HG03066 (cell line): ENCODE measurements around the gene ZMIZ1.

Source experiments
- ATAC-seq: cut with Tn5 transposase; IDR thresholded peaks from one replicate; pipeline ENCODE4 v1.9.1; 2021; ENCODE audit warnings: low read depth; ENCODE audit not compliant: unreplicated experiment

Gene ZMIZ1

DNA sequence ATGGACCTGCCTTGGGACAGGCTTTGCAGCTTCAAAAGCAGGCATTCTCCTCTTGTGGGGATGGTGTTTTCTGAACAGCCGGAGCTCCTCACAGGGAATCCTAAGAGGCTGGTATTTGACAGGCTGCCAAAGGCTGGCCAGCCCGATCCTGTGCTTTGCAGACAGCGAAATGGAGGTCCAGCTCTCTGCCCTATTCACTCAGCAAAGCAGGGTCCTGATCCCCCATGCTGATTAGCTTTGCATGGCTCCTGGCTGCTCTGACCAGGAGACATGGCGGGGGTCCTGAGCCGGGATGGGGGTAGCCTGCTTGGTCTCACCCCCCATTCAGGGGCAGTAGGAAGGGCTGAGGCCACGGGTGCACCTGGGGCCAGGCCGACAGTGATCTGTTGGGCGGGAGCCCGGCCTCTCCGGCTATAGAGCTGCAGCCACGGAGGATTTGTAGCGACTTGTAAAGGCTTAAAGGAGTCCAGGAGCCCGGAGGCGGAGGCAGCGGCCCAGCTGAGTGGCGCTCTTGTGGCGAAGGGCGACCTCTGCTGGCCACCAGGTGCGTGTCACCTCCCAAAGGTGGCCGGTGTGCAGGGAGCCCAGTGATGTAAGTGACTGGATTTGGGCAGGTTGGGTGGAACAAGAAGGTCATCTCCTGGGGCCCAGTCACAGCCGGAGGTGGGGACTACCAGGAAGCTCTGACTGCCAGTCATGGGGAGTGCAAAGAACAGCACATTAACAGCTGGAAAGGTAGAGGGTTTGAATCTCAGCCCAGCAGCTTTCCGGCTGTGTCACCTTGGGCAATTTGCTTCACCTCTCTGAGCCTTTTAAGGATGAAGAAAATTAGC is 126.5 kb downstream of the ZMIZ1 start:
- ATAC-seq = peak; percentile 76

DNA sequence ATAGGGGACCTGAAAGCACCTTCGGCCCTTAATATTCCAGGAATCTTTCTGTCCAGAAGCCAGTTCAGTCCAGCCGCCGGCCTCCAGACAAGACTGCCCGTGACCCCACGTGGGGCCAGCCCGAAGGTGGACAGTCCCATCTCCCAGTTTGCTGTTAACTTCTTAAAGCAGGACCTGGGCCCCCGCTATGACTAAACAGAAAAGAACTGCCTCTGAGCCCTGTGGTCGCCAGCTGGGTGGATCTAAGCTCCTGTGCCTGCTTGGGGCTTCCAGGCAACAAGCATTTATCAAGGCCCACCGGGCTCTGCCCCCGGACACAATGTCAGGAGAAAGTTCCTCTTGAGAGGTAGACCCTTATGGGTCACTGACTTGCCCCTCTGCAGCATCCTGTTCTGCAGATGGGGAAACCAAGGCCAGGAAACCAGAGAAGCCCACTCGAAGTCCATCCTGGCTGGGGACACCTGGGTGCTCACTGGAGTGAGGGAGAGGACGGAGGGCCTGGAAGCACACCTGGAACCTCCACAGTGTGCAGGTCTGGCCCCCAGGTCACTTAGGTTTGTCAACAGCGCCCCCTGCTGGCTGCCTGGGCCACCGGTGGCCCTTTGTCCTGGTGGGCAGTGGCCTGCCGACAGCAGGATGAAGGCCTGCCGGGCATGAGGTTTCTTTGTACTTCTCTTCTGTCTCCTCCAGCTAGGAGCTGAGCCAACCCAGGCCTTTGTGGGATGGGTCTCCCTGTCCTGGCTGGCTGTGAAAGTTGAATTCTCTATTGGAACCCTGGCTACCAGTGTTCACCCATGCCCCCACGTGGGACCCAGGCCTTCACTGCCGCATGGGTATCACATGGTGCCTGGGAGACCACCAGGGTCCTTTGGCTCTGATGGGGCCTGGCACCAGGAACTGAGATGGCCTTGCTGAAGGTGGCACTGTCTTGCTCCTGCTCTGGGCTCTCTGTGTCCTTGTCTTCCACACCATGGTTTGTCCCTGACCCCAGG is 128.0 kb downstream of the ZMIZ1 start:
- peak; percentile 58 for ATAC-seq

DNA sequence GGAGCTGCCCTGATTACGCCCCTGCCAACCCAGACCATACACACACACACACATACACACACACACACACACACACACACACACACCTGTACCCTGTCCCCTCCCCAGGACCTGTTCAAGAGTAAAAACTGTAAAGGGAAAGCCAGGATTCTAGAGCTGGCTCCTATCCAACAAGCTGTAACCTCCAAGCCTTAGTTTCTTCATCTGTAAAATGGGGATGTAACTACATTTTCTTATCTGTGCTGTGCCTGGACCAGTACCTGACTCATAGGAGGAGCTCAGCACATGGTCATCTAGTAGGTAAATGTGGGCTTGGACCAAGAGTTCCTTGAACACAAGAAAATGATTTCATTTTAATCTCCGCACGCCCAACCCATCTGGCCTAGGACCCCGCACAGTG is 128.8 kb downstream of the ZMIZ1 start:
- no peak for ATAC-seq

DNA sequence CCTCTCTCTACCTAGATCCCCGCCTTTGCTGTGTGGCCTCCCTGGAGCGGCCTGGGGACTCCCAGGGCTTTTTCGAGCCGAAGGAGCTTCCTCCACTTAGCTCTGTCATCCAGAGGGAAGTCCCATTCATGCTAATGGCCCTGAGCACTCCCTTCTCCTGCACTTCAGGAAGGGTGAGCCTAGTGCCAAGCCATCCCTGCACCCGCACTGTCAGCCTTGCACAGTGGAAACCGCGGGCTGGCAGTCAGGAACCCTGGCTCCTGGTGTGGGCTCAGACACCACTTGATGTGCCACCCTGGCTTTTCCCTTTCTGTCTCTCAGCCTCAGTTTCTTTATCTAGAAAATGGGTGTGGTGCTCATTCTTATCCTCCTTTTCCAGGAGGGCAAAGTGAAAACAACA is 131.6 kb downstream of the ZMIZ1 start:
- ATAC-seq = no peak

DNA sequence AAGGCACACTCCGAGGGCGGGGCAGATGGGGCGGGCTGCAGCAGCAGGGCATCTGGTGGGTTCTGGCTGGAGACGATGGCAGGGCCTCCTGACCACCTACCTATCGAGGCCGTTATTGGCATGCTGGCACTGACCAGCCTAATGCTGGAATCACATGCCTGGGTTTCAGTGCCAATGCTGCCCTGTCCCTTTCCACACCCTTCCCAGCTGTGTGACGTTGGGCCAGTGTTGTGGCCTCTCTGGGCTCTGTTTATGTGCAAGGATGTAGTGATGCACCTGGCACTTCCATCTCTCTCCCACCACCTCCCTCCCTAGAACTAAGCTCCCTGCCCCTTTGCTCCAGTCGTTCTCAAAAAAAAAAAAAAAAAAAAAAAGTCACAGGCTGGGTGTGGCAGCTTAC is 132.9 kb downstream of the ZMIZ1 start:
- no peak for ATAC-seq

DNA sequence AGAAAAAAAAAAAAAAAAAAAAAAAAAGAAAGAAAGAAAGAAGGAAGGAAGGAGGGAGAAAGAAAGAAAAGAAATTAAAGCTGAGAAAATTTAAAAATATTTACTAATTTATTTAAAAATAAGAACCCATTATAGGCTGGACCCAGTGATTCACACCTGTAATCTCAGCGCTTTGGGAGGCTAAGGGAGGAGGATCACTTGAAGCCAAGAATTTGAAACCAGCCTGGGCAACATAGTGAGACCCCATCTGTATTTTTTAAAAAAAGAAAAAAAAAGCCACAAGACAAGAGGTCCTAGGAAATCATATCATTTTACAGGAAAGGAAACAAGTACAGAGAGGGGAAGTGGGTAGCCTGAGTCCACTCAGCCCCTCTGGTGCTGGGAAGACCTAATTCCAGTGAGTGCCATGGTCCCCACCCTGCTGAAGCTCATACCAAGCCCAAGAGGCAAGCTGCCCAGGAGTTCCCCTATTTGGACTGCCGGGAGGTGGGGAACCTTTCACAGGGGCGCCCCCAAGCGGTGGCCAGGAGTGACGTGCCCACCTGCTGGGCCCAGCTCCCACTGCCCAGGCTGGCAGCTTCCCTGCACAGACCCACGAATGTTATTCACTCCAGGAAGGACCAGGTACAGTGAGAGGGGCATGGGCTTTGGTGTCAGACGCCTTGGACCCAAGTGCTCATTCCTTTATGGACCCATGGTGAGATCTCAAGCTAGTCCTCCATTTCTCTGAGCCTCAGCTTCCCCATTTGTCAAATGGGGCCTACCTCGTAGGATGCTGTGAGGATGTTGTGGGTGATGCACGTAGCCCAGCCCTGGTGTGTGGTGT is 133.6 kb downstream of the ZMIZ1 start:
- no peak for ATAC-seq

DNA sequence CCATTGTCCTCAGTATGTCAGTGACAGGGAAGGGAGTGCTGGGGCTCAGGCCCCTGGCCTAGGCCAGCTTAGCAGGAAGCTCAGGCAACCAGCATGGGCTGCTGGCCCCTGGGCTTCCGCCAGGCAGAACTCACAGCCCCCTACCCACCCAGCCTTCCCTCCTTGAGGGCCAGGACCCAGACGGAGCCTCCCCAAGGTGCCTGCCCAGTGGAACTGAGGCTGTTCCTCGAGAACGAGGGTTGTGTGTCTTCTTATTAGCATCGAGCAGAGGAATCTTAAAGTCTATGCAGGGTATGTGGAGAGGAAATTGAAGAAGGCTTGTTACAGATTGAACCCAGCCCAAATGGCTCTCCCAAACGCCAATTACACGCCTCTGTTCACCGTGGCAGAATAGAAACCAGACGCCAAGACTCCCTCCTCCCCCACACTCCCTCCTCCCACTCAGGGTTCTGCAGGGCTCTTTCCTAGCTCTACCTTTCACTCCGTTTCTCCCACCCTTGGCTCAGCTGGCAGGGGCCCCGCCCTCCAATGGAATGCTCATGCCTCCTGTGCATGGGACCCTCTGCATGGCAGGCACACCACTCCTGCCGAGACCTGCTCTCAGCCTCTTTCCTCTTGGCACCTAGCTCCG is 134.4 kb downstream of the ZMIZ1 start:
- no peak for ATAC-seq

DNA sequence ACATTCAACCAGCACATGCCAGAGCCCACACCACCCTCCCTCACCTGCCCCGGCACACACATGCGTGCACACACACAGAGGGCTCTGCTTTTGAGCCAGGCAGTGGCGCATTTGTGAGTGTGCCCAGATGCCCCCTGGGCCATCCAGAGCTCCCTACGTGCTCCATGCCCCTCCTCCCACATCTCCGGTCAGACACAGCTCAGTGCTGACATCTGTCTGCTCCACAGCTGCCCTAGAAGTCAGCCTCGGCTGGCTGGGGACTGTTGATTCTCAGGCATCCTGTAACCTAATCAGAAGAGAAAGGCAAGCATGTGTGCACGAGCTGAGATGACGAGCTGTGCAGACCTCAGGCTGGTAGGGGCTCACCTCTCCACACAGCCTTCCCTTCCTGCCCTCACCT is 135.1 kb downstream of the ZMIZ1 start:
- ATAC-seq = no peak

DNA sequence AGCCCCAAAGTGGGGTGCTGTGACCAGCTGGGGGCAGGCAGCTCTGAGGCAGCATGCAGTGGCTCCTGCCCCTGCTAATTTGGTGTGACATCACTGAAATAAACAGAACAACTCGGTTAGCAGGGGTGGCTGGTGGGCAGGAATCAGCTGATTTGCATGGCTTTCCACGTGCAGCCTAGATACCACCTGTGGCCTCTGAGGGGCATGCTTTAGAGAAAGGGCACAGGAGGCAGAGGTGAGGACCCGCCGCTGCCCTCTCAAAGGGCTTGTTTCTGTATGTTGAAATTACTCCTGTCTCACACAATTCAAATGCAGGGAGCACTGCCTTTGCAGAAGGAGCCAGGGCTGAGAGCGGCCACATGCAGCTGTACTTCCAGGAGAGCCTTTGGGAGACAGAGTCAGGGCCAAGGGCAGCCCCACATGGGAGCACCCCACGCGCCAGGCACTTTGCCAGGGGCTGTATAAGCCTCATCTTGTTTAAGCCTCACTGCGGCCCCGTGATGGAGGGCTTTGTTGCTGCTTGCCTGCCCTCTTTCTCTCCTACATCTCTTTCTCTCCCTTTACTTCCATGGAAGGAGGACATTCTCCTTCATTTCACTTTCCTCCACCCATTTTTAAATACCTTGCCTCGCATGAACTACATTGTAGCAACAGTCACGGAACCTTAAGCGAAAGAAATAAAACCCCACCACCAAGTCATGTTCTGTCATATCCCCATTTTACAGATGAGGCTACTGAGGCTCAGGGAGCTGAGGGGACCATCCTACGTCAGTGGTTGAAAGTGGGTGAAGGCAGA is 137.7 kb downstream of the ZMIZ1 start:
- ATAC-seq = no peak

DNA sequence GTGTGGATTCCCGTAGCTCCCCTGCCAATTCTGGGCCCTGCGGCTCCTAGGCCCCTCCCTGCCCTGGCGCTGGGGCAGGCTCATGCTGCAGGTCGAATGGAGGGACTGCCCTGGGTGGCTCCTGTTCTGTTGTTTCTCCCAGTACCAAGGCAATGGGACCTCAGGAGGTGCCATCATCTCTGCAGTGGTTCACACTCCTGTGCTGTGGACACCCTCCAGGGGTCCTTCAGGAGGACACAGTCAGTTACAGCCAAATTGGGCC is 138.3 kb downstream of the ZMIZ1 start:
- ATAC-seq = no peak

DNA sequence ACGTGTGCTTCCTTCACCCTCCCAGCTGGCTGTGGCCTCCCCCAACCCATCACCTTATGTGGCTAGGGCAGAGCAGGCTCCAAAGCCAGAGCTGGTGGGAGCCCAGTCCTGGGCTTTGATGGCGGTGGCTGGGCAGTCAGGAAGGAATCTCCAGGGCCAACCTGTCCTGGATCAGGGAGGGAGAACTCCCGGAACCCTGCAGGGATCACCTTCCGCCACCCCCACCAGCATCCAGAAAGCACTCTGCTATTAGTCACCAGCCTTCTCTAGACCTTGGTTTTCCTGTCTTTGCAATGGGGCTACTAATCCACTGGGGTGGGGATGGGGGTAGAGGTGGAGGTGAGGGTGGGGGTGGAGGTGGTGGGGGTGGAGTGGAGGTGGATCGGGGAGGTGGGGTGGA is 139.0 kb downstream of the ZMIZ1 start:
- no peak for ATAC-seq

DNA sequence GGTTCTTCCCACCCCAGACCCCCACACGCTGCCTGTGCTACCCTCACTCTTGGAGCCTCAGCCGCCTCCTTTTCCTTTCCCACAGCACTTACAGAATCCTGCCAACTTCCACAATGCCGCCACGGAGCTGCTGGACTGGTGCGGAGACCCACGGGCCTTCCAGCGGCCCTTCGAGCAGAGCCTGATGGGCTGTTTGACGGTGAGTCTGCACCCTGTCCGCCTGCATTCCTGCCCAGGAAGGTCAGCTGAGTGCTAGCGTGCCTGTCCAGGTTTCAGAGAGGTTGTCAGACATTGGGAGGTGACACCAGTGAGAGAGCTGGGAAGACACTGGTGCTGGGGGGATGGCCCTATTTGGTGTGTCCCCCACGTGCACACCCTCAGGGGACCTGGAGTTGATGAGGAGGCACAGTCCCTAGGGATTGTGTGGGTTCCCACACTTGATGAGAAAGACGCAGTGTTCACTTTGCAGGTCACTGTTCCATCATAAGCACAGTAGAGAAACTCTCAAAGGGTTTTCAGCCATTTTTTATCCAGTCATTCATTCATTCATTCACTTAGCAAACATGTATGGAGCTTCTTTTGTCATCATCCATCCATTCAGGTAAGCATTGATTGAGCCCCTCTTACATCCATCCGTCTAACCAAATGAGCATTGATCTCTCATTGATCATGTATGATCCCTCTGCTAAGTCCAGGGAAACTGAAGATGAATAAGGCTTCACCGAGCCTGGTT is 139.7 kb downstream of the ZMIZ1 start:
- ATAC-seq = no peak

DNA sequence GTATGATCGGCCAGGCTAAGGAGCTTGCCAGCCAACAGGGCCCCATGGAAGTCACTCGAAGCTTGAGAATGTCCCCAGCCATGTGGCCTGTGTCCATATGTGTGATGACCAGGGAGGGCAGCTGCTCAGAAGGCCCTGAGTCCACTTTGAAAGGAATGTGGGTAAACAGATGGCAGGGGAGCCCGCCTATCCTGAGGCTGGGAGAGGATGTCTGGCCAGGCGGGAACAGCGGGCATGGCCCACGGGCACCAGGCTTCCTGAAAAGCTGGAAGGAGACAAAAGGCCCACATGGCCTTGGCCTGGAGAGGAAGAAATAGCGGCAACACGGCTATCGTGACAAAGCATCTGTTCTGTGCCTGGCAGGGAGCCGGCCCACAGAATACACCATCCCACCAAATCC is 140.6 kb downstream of the ZMIZ1 start:
- ATAC-seq = no peak

DNA sequence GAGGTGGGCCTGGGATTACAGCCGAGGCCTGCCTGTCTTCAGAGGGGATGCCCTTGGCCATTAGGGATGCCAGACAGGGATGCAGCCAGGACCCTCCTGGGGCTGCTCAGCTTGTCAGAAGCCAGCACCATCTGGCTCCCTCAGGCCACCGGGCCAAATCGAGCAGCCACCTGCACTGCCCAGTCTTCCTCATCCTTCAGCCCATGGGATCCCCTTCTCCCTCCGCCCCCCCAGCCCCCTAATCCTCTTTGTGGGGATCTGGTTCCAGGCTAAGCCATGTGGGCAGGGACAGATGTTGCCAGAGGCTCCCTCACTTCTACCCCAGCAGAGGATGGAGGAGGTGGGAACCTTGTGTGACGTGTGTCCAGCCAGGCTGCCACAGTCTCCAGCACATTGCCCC is 141.1 kb downstream of the ZMIZ1 start:
- no peak for ATAC-seq

DNA sequence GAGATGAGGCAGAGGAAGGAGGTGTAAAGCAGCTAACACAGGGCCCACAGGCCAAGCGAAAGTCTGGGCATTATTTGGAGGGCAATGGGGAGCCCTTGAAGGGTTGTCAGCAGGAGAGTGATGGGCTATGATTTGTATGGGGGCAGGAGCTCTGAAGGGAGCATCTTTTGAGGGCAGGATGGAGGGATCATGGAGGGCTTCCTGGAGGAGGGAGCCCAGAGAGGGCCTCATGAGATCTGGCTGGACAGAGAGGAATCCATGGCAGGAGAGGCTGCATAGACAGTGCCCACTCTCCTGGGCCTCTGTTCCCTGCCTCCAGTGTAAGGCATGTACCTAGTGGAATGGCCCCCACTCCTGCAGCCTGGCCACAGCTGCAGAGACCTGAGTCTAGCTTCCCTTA is 141.9 kb downstream of the ZMIZ1 start:
- no peak for ATAC-seq

DNA sequence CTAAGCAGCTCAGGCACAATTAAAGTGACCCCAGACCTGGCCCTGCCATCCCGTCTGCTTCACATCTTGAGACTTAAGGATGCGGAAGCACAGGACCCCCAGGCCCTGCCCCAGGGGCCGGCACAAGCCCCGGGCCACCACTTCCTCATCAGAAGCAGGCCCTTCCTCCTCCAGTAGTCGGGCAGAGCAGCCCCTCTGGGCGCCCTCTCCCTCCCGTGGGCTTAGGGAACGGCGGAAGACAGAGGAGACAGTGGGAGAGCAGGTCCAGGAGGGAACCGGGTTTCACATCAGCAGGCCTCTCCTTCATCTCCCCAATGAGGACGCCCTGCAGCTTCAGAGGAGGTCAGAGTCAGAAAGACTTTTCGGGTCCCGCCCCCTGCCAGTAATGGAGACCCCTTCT is 142.8 kb downstream of the ZMIZ1 start:
- ATAC-seq = no peak

DNA sequence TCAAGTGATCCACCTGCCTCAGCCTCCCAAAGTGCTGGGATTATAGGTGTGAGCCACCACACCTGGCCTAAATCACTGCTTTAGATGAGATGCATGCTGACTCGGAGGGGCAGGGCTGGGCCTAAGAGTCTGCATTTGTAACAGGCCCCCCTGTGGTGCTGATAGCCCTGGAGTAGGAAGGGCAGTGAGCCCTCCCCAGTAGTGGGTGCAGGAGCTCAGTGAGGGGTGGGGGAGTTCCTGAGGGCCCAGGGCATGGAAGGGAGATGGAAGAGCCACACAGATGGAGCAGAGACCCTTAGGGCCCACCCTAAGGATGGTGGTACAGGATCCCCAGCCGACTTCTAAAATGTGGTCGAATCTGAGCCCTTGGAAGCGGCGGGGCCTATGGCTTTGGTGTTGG is 146.8 kb downstream of the ZMIZ1 start:
- ATAC-seq = no peak

DNA sequence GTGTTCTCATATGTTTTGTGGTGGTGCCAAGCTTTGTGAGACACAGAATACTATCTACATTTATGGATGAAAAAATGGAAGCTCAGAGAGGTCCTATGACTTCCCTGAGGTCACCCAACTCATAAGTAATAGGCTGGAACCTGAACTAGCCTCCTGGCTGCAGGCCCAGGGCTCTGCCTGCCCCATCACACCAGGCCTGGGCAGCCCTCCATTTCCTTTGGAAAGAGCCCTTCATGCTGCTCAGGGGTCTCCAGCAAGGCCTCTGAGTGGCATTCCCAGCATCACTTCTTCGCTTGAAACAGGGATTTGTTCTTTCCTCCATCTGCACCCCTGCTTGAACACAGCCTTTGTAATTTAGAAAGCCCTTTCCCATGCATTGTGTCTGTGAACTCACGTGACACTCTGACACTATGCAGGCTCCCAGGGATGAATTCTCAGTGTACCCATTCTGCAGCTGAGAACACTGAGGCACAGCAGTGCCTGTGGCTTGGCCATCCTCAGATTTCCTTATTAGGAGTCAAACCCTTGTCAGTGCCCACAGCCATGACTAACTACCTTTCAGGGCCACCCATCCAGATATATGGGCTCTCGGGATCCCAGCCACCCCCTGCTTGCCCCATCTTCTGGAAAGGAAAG is 150.7 kb downstream of the ZMIZ1 start:
- no peak for ATAC-seq

DNA sequence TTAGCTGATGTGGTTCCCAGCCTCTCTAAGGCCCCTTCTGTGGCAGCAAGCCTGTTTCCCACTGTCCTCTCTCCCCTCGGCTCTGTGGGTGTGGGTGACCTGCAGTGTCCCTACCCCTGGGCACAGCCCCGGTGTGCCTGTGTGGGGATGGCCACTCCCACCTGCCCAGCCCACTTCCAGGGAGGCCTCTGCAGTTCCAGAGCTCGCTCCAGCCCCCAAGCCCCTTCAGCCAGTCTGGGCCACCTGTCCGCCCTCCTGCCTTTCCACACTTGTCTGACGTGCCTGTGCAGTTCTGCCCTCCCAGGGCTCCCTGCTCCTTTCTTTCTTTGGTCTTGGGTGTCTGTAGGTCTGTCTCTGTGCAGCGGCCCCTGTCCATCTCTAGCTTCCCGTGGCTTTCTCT is 151.5 kb downstream of the ZMIZ1 start:
- no peak for ATAC-seq
